Calu3 (cell line): ENCODE results near the gene BPI. TPM values are rescaled to one million over a fixed set of nuclear protein-coding genes. Genes with fewer than 3 reads are reported as not detected.
"Not testable (repeated sequence)": the region's sequence is repeated elsewhere in the genome, so short reads cannot be mapped to it uniquely, and the experiment has no call there.

ENCODE experiments used
- BruUV-seq: library from RNA; stranded (reverse); fragments of 400-500 nt; replicated peaks from 2 replicates; lab custom pipeline; 2021; lab: Mats Ljungman, UMichigan
- CTCF ChIA-PET: fragments of 300-600 bp; sonication (Branson Sonifier 250); formaldehyde crosslinking; loops from one replicate; lab custom pipeline; 2022; ENCODE audit warnings: antibody characterized with exemption; lab: Charles Lee
- DNase-seq: peaks from one replicate; pipeline ENCODE4 v3.0.0; 2022
- H3K27ac Mint-ChIP-seq: one replicate; pipeline ENCODE4 v1.8.0; 2022; ENCODE audit warnings: mixed read lengths; ENCODE audit not compliant: unreplicated experiment
- H3K27me3 Mint-ChIP-seq: one replicate; pipeline ENCODE4 v1.8.0; 2022; ENCODE audit warnings: mixed read lengths; ENCODE audit not compliant: unreplicated experiment
- H3K36me3 Mint-ChIP-seq: one replicate; pipeline ENCODE4 v1.8.0; 2022; ENCODE audit warnings: mild to moderate bottlenecking, moderate library complexity, mixed read lengths; ENCODE audit not compliant: insufficient read depth, unreplicated experiment
- H3K4me1 Mint-ChIP-seq: one replicate; pipeline ENCODE4 v1.8.0; 2022; ENCODE audit warnings: mild to moderate bottlenecking, low read depth, mixed read lengths; ENCODE audit not compliant: unreplicated experiment
- H3K4me3 Mint-ChIP-seq: one replicate; pipeline ENCODE4 v1.8.0; 2022; ENCODE audit warnings: mild to moderate bottlenecking, low read depth, moderate library complexity, mixed read lengths; ENCODE audit not compliant: unreplicated experiment
- H3K9me3 Mint-ChIP-seq: one replicate; pipeline ENCODE4 v1.8.0; 2022; ENCODE audit warnings: low read depth, mixed read lengths; ENCODE audit not compliant: unreplicated experiment
- CTCF ChIP-seq: fragments of 200-600 bp; IDR thresholded peaks from one replicate; pipeline ENCODE4 v1.8.0; 2022; ENCODE audit warnings: antibody characterized with exemption; ENCODE audit not compliant: unreplicated experiment
- intact Hi-C: fragments of 100-400 bp; cut with micrococcal nuclease; formaldehyde crosslinking; loops from one replicate; pipeline ENCODE4 v1.10.0; 2022; ENCODE audit not compliant: unreplicated experiment
- total RNA-seq: library from RNA; stranded (reverse); gene quantifications from 2 replicates; pipeline ENCODE4 v1.2.3, GENCODE V29; 2022

Gene BPI
- total RNA-seq, 1 experiment from 2014 or later: not detected

- intact Hi-C loops: loop anchor here (1.0 to 5.0 kb wide), 2 partner anchors 53 to 69 kb away; no protein-coding TSS in a partner anchor
- peak; percentile 57 for DNase-seq
- no peak overlapping the region for H3K27ac Mint-ChIP-seq
- H3K36me3 Mint-ChIP-seq: peaks cover 12% of the 10 kb centered on the region
- H3K9me3 Mint-ChIP-seq: peaks cover 4% of the 10 kb centered on the region
- peaks cover 59% of the 10 kb centered on the region for H3K27me3 Mint-ChIP-seq
- no TSS peak for BruUV-seq
- peak; percentile 44 for TF ChIP-seq CTCF
- peaks cover 12% of the 10 kb centered on the region for H3K4me1 Mint-ChIP-seq
- CTCF ChIA-PET: interaction anchor here (0.7 to 3.1 kb wide), 3 partner anchors 18 to 70 kb away, joined by 3 to 48 read pairs (median 3); no protein-coding TSS in a partner anchor
- H3K4me3 Mint-ChIP-seq: no peak overlapping the region
These were observed 35.0 kb downstream of the BPI start for GRCh38 chr20:38338849-38339520.

DNA sequence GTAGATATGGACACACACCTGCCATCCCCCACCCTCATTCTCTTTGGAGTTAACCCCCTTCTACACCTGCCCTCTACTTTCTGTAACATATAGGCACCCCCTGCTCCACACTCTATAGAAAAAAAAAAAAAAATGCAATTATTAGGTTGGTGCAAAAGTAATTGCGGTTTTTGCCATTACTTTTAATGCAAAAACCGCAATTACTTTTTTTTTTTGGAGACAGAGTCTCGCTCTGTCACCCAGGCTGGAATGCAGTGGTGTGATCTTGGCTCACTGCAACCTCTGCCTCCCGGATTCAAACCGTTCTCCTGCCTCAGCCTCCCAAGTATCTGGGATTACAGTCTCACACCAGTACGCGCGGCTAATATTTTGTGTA lies 35.6 kb downstream of the BPI start:
- not testable (repeated sequence) for H3K9me3 Mint-ChIP-seq, H3K27ac Mint-ChIP-seq, H3K4me3 Mint-ChIP-seq, BruUV-seq, DNase-seq
- Mint-ChIP-seq H3K27me3 (peaks cover 58% of the 10 kb centered on the region), H3K4me1 (peaks cover 12% of the 10 kb centered on the region), H3K36me3 (peaks cover 12% of the 10 kb centered on the region)
- CTCF ChIA-PET: interaction anchor here (3.1 kb wide), 1 partner anchor 69 kb away, joined by 48 read pairs; no protein-coding TSS in a partner anchor
- intact Hi-C loops: loop anchor here (1.0 to 5.0 kb wide), 2 partner anchors 53 to 69 kb away; no protein-coding TSS in a partner anchor

GRCh38 chr20:38339997-38340396 lies 36.0 kb downstream of the BPI start:
- BruUV-seq: no TSS peak
- DNase-seq: no peak
- Mint-ChIP-seq H3K9me3 (peaks cover 4% of the 10 kb centered on the region), H3K36me3 (peaks cover 12% of the 10 kb centered on the region), H3K4me3 (no peak overlapping the region), H3K4me1 (peaks cover 12% of the 10 kb centered on the region), H3K27ac (no peak overlapping the region), H3K27me3 (peaks cover 53% of the 10 kb centered on the region)
- intact Hi-C loops: loop anchor here (1.0 to 5.0 kb wide), 2 partner anchors 52 to 68 kb away; no protein-coding TSS in a partner anchor
- CTCF ChIA-PET: interaction anchor here (1.4 kb wide), 1 partner anchor 69 kb away, joined by 4 read pairs; no protein-coding TSS in a partner anchor
- no peak for TF ChIP-seq CTCF

DNA sequence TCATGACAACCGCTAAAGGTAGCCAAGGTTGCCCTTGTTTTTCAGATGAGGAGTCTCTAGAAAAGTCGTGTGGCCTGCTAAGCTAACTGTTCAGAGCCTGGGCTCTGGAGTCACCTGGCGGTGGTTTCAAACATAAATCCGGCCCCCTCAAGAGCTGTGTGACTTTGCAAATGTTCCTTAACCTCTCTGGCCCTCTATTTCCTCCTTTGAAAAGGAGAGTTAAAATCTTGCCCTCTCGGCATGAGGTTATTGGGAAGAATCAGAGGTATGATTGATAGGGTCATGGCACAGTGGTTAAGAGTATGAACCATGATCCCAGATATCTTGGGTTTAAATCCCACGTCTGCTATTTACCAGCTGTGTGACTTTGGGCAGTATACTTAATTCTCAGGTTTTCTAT lies 36.7 kb downstream of the BPI start:
- CTCF ChIA-PET: interaction anchor here (1.4 kb wide), 1 partner anchor 68 kb away, joined by 4 read pairs; no protein-coding TSS in a partner anchor
- DNase-seq: no peak
- H3K27ac Mint-ChIP-seq: no peak overlapping the region
- BruUV-seq: no TSS peak
- no peak overlapping the region for H3K4me3 Mint-ChIP-seq
- H3K9me3 Mint-ChIP-seq: peaks cover 4% of the 10 kb centered on the region
- no peak for TF ChIP-seq CTCF
- H3K4me1 Mint-ChIP-seq: peaks cover 17% of the 10 kb centered on the region
- H3K36me3 Mint-ChIP-seq: peaks cover 12% of the 10 kb centered on the region
- intact Hi-C loops: no loop called here
- H3K27me3 Mint-ChIP-seq: peaks cover 46% of the 10 kb centered on the region
